Kidney epithelial cell (primary cell): ENCODE data around the gene MCC. TPM values are rescaled to one million over a fixed set of nuclear protein-coding genes. Genes with fewer than 3 reads are reported as not detected.

Experiments
- DNase-seq: peaks from one replicate; pipeline ENCODE4 v3.0.0-alpha.2; 2010; ENCODE audit warnings: low read depth
- H3K27me3 ChIP-seq: 2 replicates; pipeline ENCODE4 v1.6.0; 2011; ENCODE audit warnings: low read length; ENCODE audit not compliant: control insufficient read depth, insufficient read depth
- H3K36me3 ChIP-seq: 2 replicates; pipeline ENCODE4 v1.5.1; 2011; ENCODE audit warnings: low read length; ENCODE audit not compliant: control insufficient read depth, insufficient read depth
- H3K4me3 ChIP-seq: 2 replicates; pipeline ENCODE4 v1.5.1; 2011; ENCODE audit warnings: low read depth, mild to moderate bottlenecking, control low read depth, low read length
- CTCF ChIP-seq: IDR thresholded peaks from 2 replicates; pipeline ENCODE4 v1.5.1; 2011; ENCODE audit warnings: mild to moderate bottlenecking, moderate library complexity, low read length, control low read depth, inconsistent platforms; ENCODE audit not compliant: insufficient read depth, poor library complexity, severe bottlenecking
- total RNA-seq: library from RNA; depleted of rRNA; stranded (reverse); fragments of >200 nt; gene quantifications from 2 replicates; pipeline ENCODE4 v1.2.3, GENCODE V29; 2015

The MCC gene
- total RNA-seq, 1 donor from 2014 or later = 16.7 TPM

GRCh38 chr5:112976432-112977309 is 511.6 kb downstream of the MCC start, which contains the start of gene DCP2:
Gene DCP2 (plus strand): TSS chr5:112976798. CDS start chr5:112976934, 136 bp downstream.
- H3K4me3 ChIP-seq = peak within 1 kb of the TSS; percentile 84
- H3K36me3 ChIP-seq = no peaks in the 10 kb centered on the region
- no peak for TF ChIP-seq CTCF
- peak; percentile 99 for DNase-seq
- H3K27me3 ChIP-seq = no peaks in the 10 kb centered on the region

GRCh38 chr5:112975721-112976431 is 512.4 kb downstream of the MCC start:
- Histone ChIP-seq H3K36me3 (no peaks in the 10 kb centered on the region), H3K4me3 (peak overlapping the region; percentile 84), H3K27me3 (no peaks in the 10 kb centered on the region)
- no peak for DNase-seq
- no peak for TF ChIP-seq CTCF

GRCh38 chr5:112974901-112975300 is 513.4 kb downstream of the MCC start:
- Histone ChIP-seq H3K27me3 (no peaks in the 10 kb centered on the region), H3K4me3 (no peak overlapping the region), H3K36me3 (no peaks in the 10 kb centered on the region)
- no peak for DNase-seq
- no peak for TF ChIP-seq CTCF

- Histone ChIP-seq H3K27me3 (no peaks in the 10 kb centered on the region), H3K4me3 (no peak overlapping the region), H3K36me3 (no peaks in the 10 kb centered on the region)
- no peak for TF ChIP-seq CTCF
- DNase-seq = no peak
Observed at GRCh38 chr5:112973904-112974303, 514.3 kb downstream of the MCC start.

- no peak for DNase-seq
- no peak overlapping the region for H3K4me3 ChIP-seq
- H3K36me3 ChIP-seq = no peaks in the 10 kb centered on the region
- H3K27me3 ChIP-seq = no peaks in the 10 kb centered on the region
- TF ChIP-seq CTCF = no peak
Observed at GRCh38 chr5:112973036-112973435, 515.2 kb downstream of the MCC start.

Other genes with a start within 250 kb of the MCC start
- 0.38 TPM in 1 of 2 replicates, not detected in the other for gene TSSK1B, start 53.5 kb downstream of the MCC start, total RNA-seq
- gene YTHDC2, start 25.2 kb upstream of the MCC start, total RNA-seq = 18.4 and 20.4 TPM in 2 replicates